ENCODE data around the gene KRT81.
A peak's percentile ranks its signal among the peaks of the same experiment; 100 is the strongest.

The KRT81 gene

GRCh38 chr12:52291267-52291935, at the start of gene KRT81:
TSS of gene KRT81 (minus strand) at chr12:52291534. CDS start at chr12:52291465, 69 bp downstream.
- DNase-seq (ENCODE audit: low spot score) = peak; percentile 45

- no peak for DNase-seq (ENCODE audit: low spot score)
Observed at GRCh38 chr12:52338241-52338960, 47.1 kb upstream of the KRT81 start.

GRCh38 chr12:52337054-52337453, 45.7 kb upstream of the KRT81 start:
- DNase-seq (ENCODE audit: low spot score) = no peak

GRCh38 chr12:52336641-52337040, 45.3 kb upstream of the KRT81 start:
- DNase-seq (ENCODE audit: low spot score) = no peak

GRCh38 chr12:52335598-52336262, 44.4 kb upstream of the KRT81 start:
- DNase-seq (ENCODE audit: low spot score) = no peak

GRCh38 chr12:52334185-52334584, 42.9 kb upstream of the KRT81 start:
- DNase-seq (ENCODE audit: low spot score) = no peak

- DNase-seq (ENCODE audit: low spot score) = no peak
Observed at GRCh38 chr12:52333321-52333720, 42.0 kb upstream of the KRT81 start.

- no peak for DNase-seq (ENCODE audit: low spot score)
Observed at GRCh38 chr12:52332381-52332780, 41.0 kb upstream of the KRT81 start.

GRCh38 chr12:52331833-52332232, 40.5 kb upstream of the KRT81 start:
- DNase-seq (ENCODE audit: low spot score) = no peak

- DNase-seq (ENCODE audit: low spot score) = no peak
Observed at GRCh38 chr12:52331039-52331438, 39.7 kb upstream of the KRT81 start.

GRCh38 chr12:52327830-52328500, 36.6 kb upstream of the KRT81 start:
- no peak for DNase-seq (ENCODE audit: low spot score)

- peak; percentile 83 for DNase-seq (ENCODE audit: low spot score)
Observed at GRCh38 chr12:52327052-52327829, 35.9 kb upstream of the KRT81 start.

GRCh38 chr12:52324153-52324444, 32.8 kb upstream of the KRT81 start:
- DNase-seq (ENCODE audit: low spot score) = no peak

- no peak for DNase-seq (ENCODE audit: low spot score)
Observed at GRCh38 chr12:52323416-52324152, 32.2 kb upstream of the KRT81 start.

- DNase-seq (ENCODE audit: low spot score) = no peak
Observed at GRCh38 chr12:52323001-52323400, 31.7 kb upstream of the KRT81 start.

- DNase-seq (ENCODE audit: low spot score) = no peak
Observed at GRCh38 chr12:52322069-52322468, 30.7 kb upstream of the KRT81 start.

- DNase-seq (ENCODE audit: low spot score) = no peak
Observed at GRCh38 chr12:52321418-52321817, 30.1 kb upstream of the KRT81 start.

- no peak for DNase-seq (ENCODE audit: low spot score)
Observed at GRCh38 chr12:52320784-52321400, 29.6 kb upstream of the KRT81 start, which contains the start of gene KRT83. TSS of gene KRT83 (minus strand) at chr12:52321398. CDS start at chr12:52321335, 63 bp downstream.

- DNase-seq (ENCODE audit: low spot score) = no peak
Observed at GRCh38 chr12:52319097-52319496, 27.8 kb upstream of the KRT81 start.

- no peak for DNase-seq (ENCODE audit: low spot score)
Observed at GRCh38 chr12:52318241-52318990, 27.1 kb upstream of the KRT81 start.

Data from ecto neural progenitor cell (in vitro differentiated cells).